SK-N-MC (cell line): Measurements from ENCODE around the gene PLA2G4E.

Experiments used
- DNase-seq: peaks from one replicate; pipeline ENCODE4 v3.0.0-alpha.2; 2011; ENCODE audit warnings: low read depth, low spot score
- H3K27ac ChIP-seq: fragments of 200-600 bp; sonication (generic); 2 replicates; pipeline ENCODE4 v1.5.1; 2016; ENCODE audit warnings: mixed run types
- H3K36me3 ChIP-seq: fragments of 200-600 bp; sonication (generic); 2 replicates; pipeline ENCODE4 v1.6.1; 2017; ENCODE audit warnings: antibody characterized with exemption, low read length, mixed read lengths; ENCODE audit not compliant: insufficient read depth
- H3K4me3 ChIP-seq: fragments of 200-600 bp; sonication (generic); 2 replicates; pipeline ENCODE4 v1.5.1; 2016
- H3K9ac ChIP-seq: fragments of 200-600 bp; sonication (generic); 2 replicates; pipeline ENCODE4 v1.8.0; 2017; ENCODE audit warnings: mixed run types, mixed read lengths; ENCODE audit not compliant: insufficient read length
- H3K9me3 ChIP-seq: fragments of 200-600 bp; sonication (generic); 2 replicates; pipeline ENCODE4 v1.6.1; 2017; ENCODE audit warnings: low read depth, mild to moderate bottlenecking, antibody characterized with exemption, low read length, moderate library complexity, mixed read lengths
- EZH2 ChIP-seq: fragments of 200-600 bp; sonication (generic); IDR thresholded peaks from one replicate; pipeline ENCODE4 v1.6.1; 2017; ENCODE audit warnings: antibody characterized with exemption
- FOXP2 ChIP-seq: optimal IDR thresholded peaks from 2 replicates; pipeline ENCODE3; 2011; ENCODE audit warnings: mild to moderate bottlenecking, moderate library complexity; ENCODE audit not compliant: insufficient read depth; ENCODE audit errors: extremely low read length, control extremely low read depth
- POLR2AphosphoS5 ChIP-seq: IDR thresholded peaks from 2 replicates; pipeline ENCODE4 v1.6.1; 2012; ENCODE audit warnings: mild to moderate bottlenecking, low read depth, low read length, borderline replicate concordance

PLA2G4E gene

DNA sequence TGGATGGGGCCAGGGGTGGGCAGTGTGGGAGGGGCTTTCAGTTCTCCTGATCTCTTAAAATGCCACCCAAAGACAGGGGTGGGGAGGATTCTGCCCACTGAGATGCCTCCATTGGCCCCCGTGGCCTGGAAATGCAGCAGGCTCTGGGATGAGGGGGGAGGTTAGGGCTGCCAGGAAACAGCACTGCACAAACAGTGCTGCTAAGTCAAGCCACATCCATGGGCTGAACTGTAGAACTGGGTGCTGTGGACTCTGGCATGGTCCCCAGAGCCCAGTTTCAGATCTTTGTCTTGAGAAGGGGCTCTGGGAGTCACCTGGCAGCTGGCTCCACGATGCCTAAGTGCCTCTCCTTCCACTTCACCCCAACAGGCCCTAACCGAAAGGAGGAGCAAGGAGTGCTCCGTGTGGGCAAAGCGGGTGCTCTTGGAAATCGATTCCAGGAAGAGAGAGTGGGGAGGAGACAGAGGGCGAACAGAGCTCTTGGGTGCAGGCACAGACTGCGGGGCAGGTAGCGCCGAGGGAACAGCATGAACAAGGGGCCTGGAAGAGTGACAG, 7.8 kb downstream of the PLA2G4E start:
- Histone ChIP-seq H3K9me3 (no peaks in the 10 kb centered on the region), H3K9ac (no peak overlapping the region), H3K36me3 (no peaks in the 10 kb centered on the region), H3K27ac (no peak overlapping the region), H3K4me3 (no peak overlapping the region)
- no peak for DNase-seq
- TF ChIP-seq EZH2 (no peak), FOXP2 (no peak), POLR2AphosphoS5 (no peak)

DNA sequence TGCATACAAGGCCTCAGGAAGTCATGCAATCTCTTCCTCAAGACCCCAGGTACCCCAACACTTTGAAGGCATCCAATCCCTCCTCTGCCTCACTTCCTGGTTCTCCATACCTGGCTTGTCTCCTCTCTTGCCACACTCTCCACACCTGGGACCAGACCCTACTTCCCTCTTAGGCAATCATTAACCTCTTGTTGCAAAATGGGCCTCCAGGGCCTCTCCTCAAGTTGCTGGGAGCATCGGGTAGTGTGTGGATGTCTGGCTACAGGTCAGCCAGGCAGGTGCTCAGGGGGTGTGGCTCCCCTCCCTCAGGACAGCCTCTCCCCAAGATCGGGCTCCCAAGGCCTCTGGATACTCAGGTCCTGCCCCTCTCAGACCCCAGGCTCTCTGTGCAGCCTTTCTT, 8.6 kb downstream of the PLA2G4E start:
- Histone ChIP-seq H3K27ac (no peak overlapping the region), H3K36me3 (no peaks in the 10 kb centered on the region), H3K4me3 (no peak overlapping the region), H3K9ac (no peak overlapping the region), H3K9me3 (no peaks in the 10 kb centered on the region)
- TF ChIP-seq EZH2 (no peak), POLR2AphosphoS5 (no peak), FOXP2 (no peak)
- no peak for DNase-seq

- Histone ChIP-seq H3K9ac (no peak overlapping the region), H3K9me3 (no peaks in the 10 kb centered on the region), H3K36me3 (no peaks in the 10 kb centered on the region), H3K4me3 (no peak overlapping the region), H3K27ac (no peak overlapping the region)
- DNase-seq: no peak
- TF ChIP-seq EZH2: no peak
- TF ChIP-seq FOXP2: no peak
- TF ChIP-seq POLR2AphosphoS5: no peak
Observed at GRCh38 chr15:42011074-42011473, 9.8 kb downstream of the PLA2G4E start.

GRCh38 chr15:42010434-42010833, 10.4 kb downstream of the PLA2G4E start:
- DNase-seq: no peak
- H3K9ac ChIP-seq: no peak overlapping the region
- no peaks in the 10 kb centered on the region for H3K36me3 ChIP-seq
- no peak for TF ChIP-seq FOXP2
- no peak for TF ChIP-seq EZH2
- TF ChIP-seq POLR2AphosphoS5: no peak
- no peaks in the 10 kb centered on the region for H3K9me3 ChIP-seq
- H3K4me3 ChIP-seq: no peak overlapping the region
- H3K27ac ChIP-seq: no peak overlapping the region

DNA sequence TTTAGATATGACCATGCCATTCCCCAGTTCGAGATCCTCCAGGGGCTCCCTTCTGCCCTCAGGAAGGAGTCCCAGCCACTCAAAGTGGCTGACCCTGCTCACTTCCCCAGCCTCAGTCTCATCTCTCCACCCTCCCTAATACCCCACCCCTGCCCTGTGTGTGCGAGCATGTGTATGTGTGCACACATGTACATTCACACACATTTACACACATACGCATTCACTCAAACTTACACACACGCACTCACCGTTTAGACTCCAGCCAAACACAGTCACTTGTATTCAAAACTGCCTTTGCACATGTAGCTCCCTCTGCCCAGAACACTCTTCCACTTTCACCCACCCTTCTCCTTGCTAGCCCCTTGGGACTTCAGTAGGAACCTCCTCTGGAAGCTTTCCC, 11.4 kb downstream of the PLA2G4E start:
- Histone ChIP-seq H3K27ac (no peak overlapping the region), H3K4me3 (no peak overlapping the region), H3K36me3 (no peaks in the 10 kb centered on the region), H3K9me3 (no peaks in the 10 kb centered on the region), H3K9ac (no peak overlapping the region)
- TF ChIP-seq FOXP2 (no peak), POLR2AphosphoS5 (no peak), EZH2 (no peak)
- DNase-seq: no peak

DNA sequence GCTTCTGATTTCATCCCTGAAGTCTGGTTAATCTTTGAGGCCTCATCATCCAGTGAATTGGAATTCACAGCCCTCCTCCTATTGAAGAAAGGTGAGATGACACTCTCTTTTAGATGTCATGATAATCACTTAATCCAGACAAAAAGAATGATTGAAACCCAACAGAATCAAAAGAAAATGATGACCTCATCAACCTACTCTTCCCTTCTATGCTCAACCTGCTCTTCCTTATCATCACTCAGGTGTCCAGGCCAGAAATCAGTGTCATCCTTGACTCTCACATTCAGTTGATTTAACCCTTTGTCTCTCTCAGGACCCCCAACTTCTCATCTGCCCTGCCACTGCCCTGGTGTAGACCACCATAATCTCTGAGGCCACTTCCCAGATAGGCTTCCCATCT, 11.8 kb downstream of the PLA2G4E start:
- no peak overlapping the region for H3K9ac ChIP-seq
- TF ChIP-seq EZH2 (no peak), FOXP2 (no peak), POLR2AphosphoS5 (no peak)
- no peak for DNase-seq
- H3K4me3 ChIP-seq: no peak overlapping the region
- no peaks in the 10 kb centered on the region for H3K36me3 ChIP-seq
- no peak overlapping the region for H3K27ac ChIP-seq
- no peaks in the 10 kb centered on the region for H3K9me3 ChIP-seq

- DNase-seq: no peak
Observed at GRCh38 chr15:42007386-42007785, 13.5 kb downstream of the PLA2G4E start.

GRCh38 chr15:42002333-42002732, 18.5 kb downstream of the PLA2G4E start:
- H3K9ac ChIP-seq: no peak overlapping the region
- no peaks in the 10 kb centered on the region for H3K36me3 ChIP-seq
- H3K27ac ChIP-seq: no peak overlapping the region
- no peak for TF ChIP-seq FOXP2
- TF ChIP-seq EZH2: no peak
- TF ChIP-seq POLR2AphosphoS5: no peak
- no peak overlapping the region for H3K4me3 ChIP-seq
- H3K9me3 ChIP-seq: no peaks in the 10 kb centered on the region
- DNase-seq: no peak

More at GRCh38 chr15:42007386-42007785, 13.5 kb downstream of the PLA2G4E start:
- no peak overlapping the region for H3K9ac ChIP-seq
- TF ChIP-seq POLR2AphosphoS5 (no peak), FOXP2 (no peak), EZH2 (no peak)
- H3K27ac ChIP-seq: no peak overlapping the region
- no peak overlapping the region for H3K4me3 ChIP-seq
- no peaks in the 10 kb centered on the region for H3K36me3 ChIP-seq
- H3K9me3 ChIP-seq: no peaks in the 10 kb centered on the region

GRCh38 chr15:42001236-42001635, 19.6 kb downstream of the PLA2G4E start:
- Histone ChIP-seq H3K9me3 (no peaks in the 10 kb centered on the region), H3K9ac (no peak overlapping the region), H3K27ac (no peak overlapping the region), H3K4me3 (no peak overlapping the region), H3K36me3 (no peaks in the 10 kb centered on the region)
- no peak for TF ChIP-seq POLR2AphosphoS5
- TF ChIP-seq EZH2: no peak
- TF ChIP-seq FOXP2: no peak
- no peak for DNase-seq
